ENCODE results near the gene XIAP. TPM values are rescaled to one million over a fixed set of nuclear protein-coding genes. Genes with fewer than 3 reads are reported as not detected.

Gene XIAP
- total and polyA plus RNA-seq, 2 experiments from 2014 or later, result 12.8 to 25.5 TPM

DNA sequence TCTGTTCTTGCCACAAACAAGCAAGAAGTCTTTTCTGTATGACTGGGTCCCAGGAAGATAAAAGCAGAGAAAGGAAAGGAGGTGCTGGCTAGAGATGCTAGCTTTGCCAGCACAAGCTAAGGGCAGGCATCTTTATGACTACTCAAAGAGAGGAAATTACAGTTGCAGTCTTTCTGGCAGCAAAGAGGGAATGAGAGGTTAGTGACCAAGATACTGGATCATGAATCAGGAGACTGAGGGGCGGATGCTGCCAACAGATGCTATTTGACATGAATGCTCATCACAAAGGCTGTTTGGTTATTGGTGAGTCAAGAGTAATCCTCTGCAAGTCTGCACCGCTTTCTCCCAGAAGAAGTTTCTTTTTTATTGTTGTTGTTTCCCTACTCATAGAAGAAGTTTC, 5.5 kb upstream of the XIAP start:
- Histone ChIP-seq H3K9me2 (ENCODE audit: insufficient read depth) (no peaks in the 10 kb centered on the region), H3K4me2 (no peak overlapping the region), H3K79me2 (replicated peaks; ENCODE audit: insufficient read depth) (no peaks in the 10 kb centered on the region), H3K36me3 (ENCODE audit: insufficient read depth) (no peaks in the 10 kb centered on the region), H3K4me1 (ENCODE audit: insufficient read depth) (peaks cover 5% of the 10 kb centered on the region; the same call in 1 of the 2 replicates), H4K20me1 (replicated peaks; ENCODE audit: insufficient read depth) (no peaks in the 10 kb centered on the region), H3K27ac (ENCODE audit: low read depth) (no peak overlapping the region), H2AFZ (no peak overlapping the region), H3K4me3 (no peak overlapping the region), H3K27me3 (ENCODE audit: insufficient read depth) (no peaks in the 10 kb centered on the region), H3F3A (replicated peaks; ENCODE audit: low read depth) (peaks cover 3% of the 10 kb centered on the region; the same call in 1 of the 2 replicates)
- Mint-ChIP-seq H3K4me3 (no peak overlapping the region), H3K27ac (no peak overlapping the region), H3K27me3 (ENCODE audit: insufficient read depth, low read depth, poor library complexity) (no peaks in the 10 kb centered on the region), H3K4me1 (peaks cover 14% of the 10 kb centered on the region; the same call in 2 of the 3 replicates), H3K9me3 (no peaks in the 10 kb centered on the region; the same call in 2 of the 3 replicates), H3K36me3 (ENCODE audit: low read depth) (no peaks in the 10 kb centered on the region)
- DNase-seq (ENCODE audit: low spot score) (no peak), ATAC-seq (no peak)
- TF ChIP-seq, protein P1, sequence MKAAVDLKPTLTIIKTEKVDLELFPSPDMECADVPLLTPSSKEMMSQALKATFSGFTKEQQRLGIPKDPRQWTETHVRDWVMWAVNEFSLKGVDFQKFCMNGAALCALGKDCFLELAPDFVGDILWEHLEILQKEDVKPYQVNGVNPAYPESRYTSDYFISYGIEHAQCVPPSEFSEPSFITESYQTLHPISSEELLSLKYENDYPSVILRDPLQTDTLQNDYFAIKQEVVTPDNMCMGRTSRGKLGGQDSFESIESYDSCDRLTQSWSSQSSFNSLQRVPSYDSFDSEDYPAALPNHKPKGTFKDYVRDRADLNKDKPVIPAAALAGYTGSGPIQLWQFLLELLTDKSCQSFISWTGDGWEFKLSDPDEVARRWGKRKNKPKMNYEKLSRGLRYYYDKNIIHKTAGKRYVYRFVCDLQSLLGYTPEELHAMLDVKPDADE (IDR thresholded peaks at IDR 0.05), result no peak
- TF ChIP-seq JUNB (IDR thresholded peaks at IDR 0.05; ENCODE audit: unreplicated experiment) (no peak), EZH2phosphoT487 (IDR thresholded peaks at IDR 0.05; ENCODE audit: unreplicated experiment) (no peak), EZH2 (IDR thresholded peaks at IDR 0.05; ENCODE audit: low read depth, unreplicated experiment) (no peak)
- TF ChIP-seq, protein P2, sequence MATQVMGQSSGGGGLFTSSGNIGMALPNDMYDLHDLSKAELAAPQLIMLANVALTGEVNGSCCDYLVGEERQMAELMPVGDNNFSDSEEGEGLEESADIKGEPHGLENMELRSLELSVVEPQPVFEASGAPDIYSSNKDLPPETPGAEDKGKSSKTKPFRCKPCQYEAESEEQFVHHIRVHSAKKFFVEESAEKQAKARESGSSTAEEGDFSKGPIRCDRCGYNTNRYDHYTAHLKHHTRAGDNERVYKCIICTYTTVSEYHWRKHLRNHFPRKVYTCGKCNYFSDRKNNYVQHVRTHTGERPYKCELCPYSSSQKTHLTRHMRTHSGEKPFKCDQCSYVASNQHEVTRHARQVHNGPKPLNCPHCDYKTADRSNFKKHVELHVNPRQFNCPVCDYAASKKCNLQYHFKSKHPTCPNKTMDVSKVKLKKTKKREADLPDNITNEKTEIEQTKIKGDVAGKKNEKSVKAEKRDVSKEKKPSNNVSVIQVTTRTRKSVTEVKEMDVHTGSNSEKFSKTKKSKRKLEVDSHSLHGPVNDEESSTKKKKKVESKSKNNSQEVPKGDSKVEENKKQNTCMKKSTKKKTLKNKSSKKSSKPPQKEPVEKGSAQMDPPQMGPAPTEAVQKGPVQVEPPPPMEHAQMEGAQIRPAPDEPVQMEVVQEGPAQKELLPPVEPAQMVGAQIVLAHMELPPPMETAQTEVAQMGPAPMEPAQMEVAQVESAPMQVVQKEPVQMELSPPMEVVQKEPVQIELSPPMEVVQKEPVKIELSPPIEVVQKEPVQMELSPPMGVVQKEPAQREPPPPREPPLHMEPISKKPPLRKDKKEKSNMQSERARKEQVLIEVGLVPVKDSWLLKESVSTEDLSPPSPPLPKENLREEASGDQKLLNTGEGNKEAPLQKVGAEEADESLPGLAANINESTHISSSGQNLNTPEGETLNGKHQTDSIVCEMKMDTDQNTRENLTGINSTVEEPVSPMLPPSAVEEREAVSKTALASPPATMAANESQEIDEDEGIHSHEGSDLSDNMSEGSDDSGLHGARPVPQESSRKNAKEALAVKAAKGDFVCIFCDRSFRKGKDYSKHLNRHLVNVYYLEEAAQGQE (IDR thresholded peaks at IDR 0.05; ENCODE audit: unreplicated experiment), result no peak

DNA sequence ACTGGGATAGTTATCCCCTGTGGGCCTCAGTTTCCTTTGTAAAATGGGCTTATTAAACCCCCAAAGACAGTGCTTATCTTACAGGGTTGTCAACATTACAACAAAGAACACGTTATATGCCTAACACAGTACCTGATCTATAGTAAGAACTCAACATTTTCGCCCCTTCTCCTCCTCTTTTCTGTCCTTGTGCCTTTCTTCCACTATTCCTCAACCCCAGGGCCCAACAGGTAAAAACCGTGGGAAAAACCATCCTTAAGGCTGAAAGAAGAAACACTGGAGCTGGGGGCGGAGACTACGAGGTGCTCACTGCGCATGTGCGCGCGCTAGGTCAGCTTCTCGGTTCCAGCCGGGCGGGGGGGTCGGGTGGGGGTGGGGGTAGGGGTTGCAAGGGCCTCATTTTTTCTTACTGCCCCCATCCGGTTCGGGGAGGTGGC, 426 bp upstream of the XIAP start:
- ATAC-seq, result peak; percentile 52
- H3K4me1 ChIP-seq (ENCODE audit: insufficient read depth), result peaks cover 10% of the 10 kb centered on the region; the same call in 1 of the 2 replicates
- H3K79me2 ChIP-seq (replicated peaks; ENCODE audit: insufficient read depth), result peaks cover 38% of the 10 kb centered on the region
- H4K20me1 ChIP-seq (replicated peaks; ENCODE audit: insufficient read depth), result no peaks in the 10 kb centered on the region
- DNase-seq (ENCODE audit: low spot score), result peak; percentile 86
- peak overlapping the region; percentile 86 for H3K4me3 Mint-ChIP-seq
- H3K9me2 ChIP-seq (ENCODE audit: insufficient read depth), result no peaks in the 10 kb centered on the region
- peak overlapping the region; percentile 77 for H3K4me2 ChIP-seq
- no peak overlapping the region for H2AFZ ChIP-seq
- TF ChIP-seq CREB1 (CRISPR knock-in tag; IDR thresholded peaks at IDR 0.05; ENCODE audit: low read depth), result no peak
- no peak for TF ChIP-seq NANOG (IDR thresholded peaks at IDR 0.05; ENCODE audit: borderline replicate concordance)
- no peak for TF ChIP-seq JUNB (IDR thresholded peaks at IDR 0.05; ENCODE audit: unreplicated experiment)
- TF ChIP-seq POLR2AphosphoS5 (IDR thresholded peaks at IDR 0.05; ENCODE audit: low read depth), result no peak
- TF ChIP-seq STAT1 (IDR thresholded peaks at IDR 0.05; ENCODE audit: unreplicated experiment), result no peak
- TF ChIP-seq, protein P2 (IDR thresholded peaks at IDR 0.05; ENCODE audit: unreplicated experiment), result no peak
- H3K27ac Mint-ChIP-seq, result peak overlapping the region; percentile 72
- no peaks in the 10 kb centered on the region for H3K27me3 Mint-ChIP-seq (ENCODE audit: insufficient read depth, low read depth, poor library complexity)
- H3F3A ChIP-seq (replicated peaks; ENCODE audit: low read depth), result peaks cover 7% of the 10 kb centered on the region; the same call in 1 of the 2 replicates
- H3K36me3 Mint-ChIP-seq (ENCODE audit: low read depth), result no peaks in the 10 kb centered on the region
- no peaks in the 10 kb centered on the region for H3K36me3 ChIP-seq (ENCODE audit: insufficient read depth)
- H3K4me1 Mint-ChIP-seq, result peaks cover 13% of the 10 kb centered on the region; the same call in 2 of the 3 replicates
- peak overlapping the region; percentile 73 for H3K4me3 ChIP-seq
- H3K27ac ChIP-seq (ENCODE audit: low read depth), result peak overlapping the region; percentile 99
- no peaks in the 10 kb centered on the region; the same call in 2 of the 3 replicates for H3K9me3 Mint-ChIP-seq
- H3K27me3 ChIP-seq (ENCODE audit: insufficient read depth), result no peaks in the 10 kb centered on the region
